Activated CD8-positive, alpha-beta memory T cell treated with anti-CD3 and anti-CD28 coated beads for 24 hours (primary cell): Measurements from ENCODE around the gene RNF144B.

Experiments used
- DNase-seq: peaks from one replicate; pipeline ENCODE4 v3.0.0-alpha.2; 2020

The RNF144B gene

GRCh38 chr6:18491308-18492045 is 104.3 kb downstream of the RNF144B start:
- DNase-seq, result no peak

- DNase-seq, result no peak
Measured at GRCh38 chr6:18492972-18493371, 105.8 kb downstream of the RNF144B start.

- DNase-seq, result no peak
Measured at GRCh38 chr6:18493382-18493891, 106.3 kb downstream of the RNF144B start.

GRCh38 chr6:18493925-18494324 is 106.8 kb downstream of the RNF144B start:
- DNase-seq, result no peak

- no peak for DNase-seq
Measured at GRCh38 chr6:18495236-18495635, 108.1 kb downstream of the RNF144B start.

GRCh38 chr6:18496462-18496861 is 109.3 kb downstream of the RNF144B start:
- no peak for DNase-seq

GRCh38 chr6:18497006-18497405 is 109.9 kb downstream of the RNF144B start:
- no peak for DNase-seq

GRCh38 chr6:18498408-18498807 is 111.3 kb downstream of the RNF144B start:
- DNase-seq, result no peak

- no peak for DNase-seq
Measured at GRCh38 chr6:18500921-18501662, 113.9 kb downstream of the RNF144B start.

GRCh38 chr6:18501663-18502013 is 114.5 kb downstream of the RNF144B start:
- no peak for DNase-seq

- no peak for DNase-seq
Measured at GRCh38 chr6:18503206-18503592, 116.0 kb downstream of the RNF144B start.

GRCh38 chr6:18503593-18504231 is 116.6 kb downstream of the RNF144B start:
- DNase-seq, result no peak

- DNase-seq, result no peak
Measured at GRCh38 chr6:18504232-18504596, 117.1 kb downstream of the RNF144B start.

- no peak for DNase-seq
Measured at GRCh38 chr6:18506382-18507017, 119.3 kb downstream of the RNF144B start.

GRCh38 chr6:18507018-18507415 is 119.9 kb downstream of the RNF144B start:
- no peak for DNase-seq

- no peak for DNase-seq
Measured at GRCh38 chr6:18507561-18507960, 120.4 kb downstream of the RNF144B start.

GRCh38 chr6:18509871-18510643 is 122.9 kb downstream of the RNF144B start:
- DNase-seq, result no peak

- no peak for DNase-seq
Measured at GRCh38 chr6:18510644-18511033, 123.5 kb downstream of the RNF144B start.

GRCh38 chr6:18511211-18511610 is 124.1 kb downstream of the RNF144B start:
- DNase-seq, result no peak

- no peak for DNase-seq
Measured at GRCh38 chr6:18513253-18513798, 126.2 kb downstream of the RNF144B start.

- DNase-seq, result no peak
Measured at GRCh38 chr6:18514180-18514579, 127.0 kb downstream of the RNF144B start.

- no peak for DNase-seq
Measured at GRCh38 chr6:18515767-18516166, 128.6 kb downstream of the RNF144B start.
